WTC11 (cell line): ENCODE measurements around the gene SDHC. TPM values are rescaled to one million over a fixed set of nuclear protein-coding genes. Genes with fewer than 3 reads are reported as not detected.

ENCODE experiments used
- AFF4 ChIP-seq: sonication (generic); formaldehyde crosslinking; IDR thresholded peaks from 2 replicates; pipeline ENCODE4 v1.8.1; 2023; ENCODE audit warnings: mild to moderate bottlenecking, missing genetic modification reagents, borderline replicate concordance
- ARID4B ChIP-seq: sonication (generic); formaldehyde crosslinking; IDR thresholded peaks from 2 replicates; pipeline ENCODE4 v1.8.0; 2023; ENCODE audit warnings: missing genetic modification reagents, mild to moderate bottlenecking, borderline replicate concordance
- CDX4 ChIP-seq: fragments of 250-450 bp; sonication (Bioruptor Pico); IDR thresholded peaks from 2 replicates; pipeline ENCODE4 v1.9.0; 2021; ENCODE audit warnings: moderate library complexity, mild to moderate bottlenecking, inconsistent platforms, borderline replicate concordance
- CTCF ChIP-seq: fragments of 200-600 bp; IDR thresholded peaks from 2 replicates; pipeline ENCODE4 v1.8.0; 2022; ENCODE audit warnings: antibody characterized with exemption
- E2F1 ChIP-seq: sonication (generic); formaldehyde crosslinking; IDR thresholded peaks from 2 replicates; pipeline ENCODE4 v1.8.0; 2022; ENCODE audit warnings: mild to moderate bottlenecking, missing genetic modification reagents
- ELF4 ChIP-seq: sonication (generic); formaldehyde crosslinking; IDR thresholded peaks from 2 replicates; pipeline ENCODE4 v1.8.1; 2022; ENCODE audit warnings: low read depth, mild to moderate bottlenecking, moderate library complexity, missing genetic modification reagents
- ESRRA ChIP-seq: sonication (generic); formaldehyde crosslinking; IDR thresholded peaks from 2 replicates; pipeline ENCODE4 v1.8.1; 2022; ENCODE audit warnings: mild to moderate bottlenecking, missing genetic modification reagents, borderline replicate concordance
- ETV6 ChIP-seq: sonication (generic); formaldehyde crosslinking; IDR thresholded peaks from 2 replicates; pipeline ENCODE4 v1.8.1; 2022; ENCODE audit warnings: mild to moderate bottlenecking, missing genetic modification reagents
- GRHL2 ChIP-seq: fragments of 250-450 bp; sonication (Bioruptor Pico); IDR thresholded peaks from 2 replicates; pipeline ENCODE4 v1.8.0; 2022; ENCODE audit warnings: mild to moderate bottlenecking, moderate library complexity; ENCODE audit not compliant: insufficient replicate concordance, severe bottlenecking
- IRF2 ChIP-seq: sonication (generic); formaldehyde crosslinking; IDR thresholded peaks from 2 replicates; pipeline ENCODE4 v1.8.0; 2022; ENCODE audit warnings: low read depth, missing genetic modification reagents, borderline replicate concordance
- JAZF1 ChIP-seq: fragments of 250-450 bp; sonication (Bioruptor Pico); IDR thresholded peaks from 2 replicates; pipeline ENCODE4 v1.9.0; 2021; ENCODE audit warnings: moderate library complexity, mild to moderate bottlenecking, inconsistent platforms
- NFATC4 ChIP-seq: fragments of 250-450 bp; sonication (Bioruptor Pico); IDR thresholded peaks from 2 replicates; pipeline ENCODE4 v1.9.0; 2021; ENCODE audit warnings: mild to moderate bottlenecking
- PRDM15 ChIP-seq: sonication (generic); formaldehyde crosslinking; IDR thresholded peaks from 2 replicates; pipeline ENCODE4 v1.8.0; 2022; ENCODE audit warnings: missing genetic modification reagents
- PREB ChIP-seq: sonication (generic); formaldehyde crosslinking; IDR thresholded peaks from 2 replicates; pipeline ENCODE4 v1.8.1; 2022; ENCODE audit warnings: mild to moderate bottlenecking, missing genetic modification reagents, moderate library complexity, borderline replicate concordance
- SOX15 ChIP-seq: fragments of 250-450 bp; sonication (Bioruptor Pico); IDR thresholded peaks from 2 replicates; pipeline ENCODE4 v1.9.0; 2021; ENCODE audit warnings: mild to moderate bottlenecking
- TCF7 ChIP-seq: sonication (generic); formaldehyde crosslinking; IDR thresholded peaks from 2 replicates; pipeline ENCODE4 v1.8.0; 2022; ENCODE audit warnings: mild to moderate bottlenecking, low read depth, missing genetic modification reagents, moderate library complexity
- TEAD4 ChIP-seq: sonication (generic); formaldehyde crosslinking; IDR thresholded peaks from 2 replicates; pipeline ENCODE4 v1.8.0; 2022; ENCODE audit warnings: mild to moderate bottlenecking, missing genetic modification reagents
- USF2 ChIP-seq: sonication (generic); formaldehyde crosslinking; IDR thresholded peaks from 2 replicates; pipeline ENCODE4 v1.8.1; 2023; ENCODE audit warnings: mild to moderate bottlenecking, missing genetic modification reagents, moderate library complexity
- ZNF317 ChIP-seq: sonication (generic); formaldehyde crosslinking; IDR thresholded peaks from 2 replicates; pipeline ENCODE4 v1.8.1; 2023; ENCODE audit warnings: low read depth, mild to moderate bottlenecking, moderate library complexity, missing genetic modification reagents, borderline replicate concordance
- ZNF416 ChIP-seq: fragments of 250-450 bp; sonication (Bioruptor Pico); IDR thresholded peaks from 2 replicates; pipeline ENCODE4 v1.9.0; 2021; ENCODE audit warnings: mild to moderate bottlenecking, inconsistent platforms
- total RNA-seq: library from RNA; stranded (reverse); gene quantifications from 3 replicates; pipeline ENCODE4 v1.2.3, GENCODE V29; 2021

Gene SDHC
- total RNA-seq, 1 experiment from 2014 or later: 193 TPM

- TF ChIP-seq E2F1: no peak
- TF ChIP-seq PREB (CRISPR knock-in tag): no peak
- TF ChIP-seq ZNF416 (CRISPR knock-in tag): no peak
- TF ChIP-seq IRF2 (CRISPR knock-in tag): no peak
- no peak for TF ChIP-seq ETV6 (CRISPR knock-in tag)
- TF ChIP-seq NFATC4 (CRISPR knock-in tag): no peak
- TF ChIP-seq PRDM15 (CRISPR knock-in tag): no peak
- no peak for TF ChIP-seq TEAD4 (CRISPR knock-in tag)
- TF ChIP-seq AFF4: no peak
- TF ChIP-seq GRHL2: no peak
- TF ChIP-seq ELF4 (CRISPR knock-in tag): no peak
- TF ChIP-seq CTCF: 0 out of 2 replicates have a peak, but pooled peaks have one; percentile 24
- no peak for TF ChIP-seq CDX4
- no peak for TF ChIP-seq ESRRA (CRISPR knock-in tag)
- TF ChIP-seq ARID4B: no peak; the same call in 1 of the 2 replicates
- no peak for TF ChIP-seq USF2 (CRISPR knock-in tag)
- 0 out of 2 replicates have a peak, but pooled peaks have one; percentile 14 for TF ChIP-seq TCF7 (CRISPR knock-in tag)
- TF ChIP-seq ZNF317 (CRISPR knock-in tag): no peak
- TF ChIP-seq SOX15 (CRISPR knock-in tag): no peak
- TF ChIP-seq JAZF1 (CRISPR knock-in tag): no peak
Measured at GRCh38 chr1:161399257-161399998, 85.2 kb downstream of the SDHC start (continued).
